Liver (tissue), 3 donors: Measurements from ENCODE around the gene TLE4.

Source experiments
- CTCF ChIP-seq: fragments of 150-350 bp; IDR thresholded peaks from 2 replicates; pipeline ENCODE4 v1.5.1; 2017; ENCODE audit warnings: improper control_type of control experiment, low read depth, low read length; ENCODE audit not compliant: missing input control
- EGR1 ChIP-seq, 2 donors: IDR thresholded peaks; 2 replicates each; pipeline ENCODE4 v1.6.1; 2016 to 2018; ENCODE audit warnings: antibody characterized with exemption in 2 of 2, low read depth in 2 of 2
- GABPA ChIP-seq, 2 donors: IDR thresholded peaks in 1 of 2; conservative IDR thresholded peaks in 1 of 2; 2 replicates each; pipeline ENCODE4 v1.6.1; 2016; ENCODE audit warnings: antibody characterized with exemption in 2 of 2, mild to moderate bottlenecking in 1 of 2, moderate library complexity in 1 of 2
- JUND ChIP-seq, 2 donors: IDR thresholded peaks; 2 replicates each; pipeline ENCODE4 v1.6.1; 2016; ENCODE audit warnings: antibody characterized with exemption in 2 of 2
- MAX ChIP-seq: IDR thresholded peaks from 2 replicates; pipeline ENCODE4 v1.6.1; 2016; ENCODE audit warnings: antibody characterized with exemption
- RAD21 ChIP-seq, 2 donors: IDR thresholded peaks; 2 replicates each; pipeline ENCODE4 v1.6.1; 2016; ENCODE audit warnings: antibody characterized with exemption in 2 of 2, mild to moderate bottlenecking in 2 of 2
- REST ChIP-seq: IDR thresholded peaks from 2 replicates; pipeline ENCODE4 v1.6.1; 2016; ENCODE audit warnings: antibody characterized with exemption, mild to moderate bottlenecking
- RXRA ChIP-seq, 2 donors: IDR thresholded peaks; 2 replicates each; pipeline ENCODE4 v1.6.1; 2017 to 2018; ENCODE audit warnings: antibody characterized with exemption in 2 of 2, mild to moderate bottlenecking in 1 of 2
- TAF1 ChIP-seq: conservative IDR thresholded peaks from 2 replicates; pipeline ENCODE4 v1.6.1; 2016; ENCODE audit warnings: antibody characterized with exemption, mild to moderate bottlenecking
- YY1 ChIP-seq: IDR thresholded peaks from 2 replicates; pipeline ENCODE4 v1.6.1; 2016; ENCODE audit warnings: antibody characterized with exemption, mild to moderate bottlenecking
- ZBTB33 ChIP-seq: IDR thresholded peaks from 2 replicates; pipeline ENCODE4 v1.6.1; 2016; ENCODE audit warnings: antibody characterized with exemption
- donor health status: healthy.
- donor health status: healthy.

- no peak for TF ChIP-seq REST
- TF ChIP-seq TAF1: no peak
- no peak for TF ChIP-seq CTCF
- TF ChIP-seq RAD21 (IDR thresholded peaks at IDR 0.05): no peak
- TF ChIP-seq JUND (IDR thresholded peaks at IDR 0.05): no peak
- TF ChIP-seq RXRA (IDR thresholded peaks at IDR 0.05): no peak
- TF ChIP-seq MAX: no peak
- TF ChIP-seq ZBTB33: no peak
- TF ChIP-seq GABPA (IDR thresholded peaks at IDR 0.05 in 1 of 2, conservative IDR thresholded peaks at IDR 0.05 in 1 of 2): no peak
- TF ChIP-seq EGR1 (IDR thresholded peaks at IDR 0.05; ENCODE audit: low read depth in 2 of 2): no peak
- TF ChIP-seq YY1: no peak
These were observed 16.9 kb downstream of the TLE4 start for GRCh38 chr9:79588488-79589223.
